ENCODE data around the gene CSE1L.
A peak's percentile ranks its signal among the peaks of the same experiment; 100 is the strongest.
"Not testable (repeated sequence)": the region's sequence is repeated elsewhere in the genome, so short reads cannot be mapped to it uniquely, and the experiment has no call there.

CSE1L gene, protein sequence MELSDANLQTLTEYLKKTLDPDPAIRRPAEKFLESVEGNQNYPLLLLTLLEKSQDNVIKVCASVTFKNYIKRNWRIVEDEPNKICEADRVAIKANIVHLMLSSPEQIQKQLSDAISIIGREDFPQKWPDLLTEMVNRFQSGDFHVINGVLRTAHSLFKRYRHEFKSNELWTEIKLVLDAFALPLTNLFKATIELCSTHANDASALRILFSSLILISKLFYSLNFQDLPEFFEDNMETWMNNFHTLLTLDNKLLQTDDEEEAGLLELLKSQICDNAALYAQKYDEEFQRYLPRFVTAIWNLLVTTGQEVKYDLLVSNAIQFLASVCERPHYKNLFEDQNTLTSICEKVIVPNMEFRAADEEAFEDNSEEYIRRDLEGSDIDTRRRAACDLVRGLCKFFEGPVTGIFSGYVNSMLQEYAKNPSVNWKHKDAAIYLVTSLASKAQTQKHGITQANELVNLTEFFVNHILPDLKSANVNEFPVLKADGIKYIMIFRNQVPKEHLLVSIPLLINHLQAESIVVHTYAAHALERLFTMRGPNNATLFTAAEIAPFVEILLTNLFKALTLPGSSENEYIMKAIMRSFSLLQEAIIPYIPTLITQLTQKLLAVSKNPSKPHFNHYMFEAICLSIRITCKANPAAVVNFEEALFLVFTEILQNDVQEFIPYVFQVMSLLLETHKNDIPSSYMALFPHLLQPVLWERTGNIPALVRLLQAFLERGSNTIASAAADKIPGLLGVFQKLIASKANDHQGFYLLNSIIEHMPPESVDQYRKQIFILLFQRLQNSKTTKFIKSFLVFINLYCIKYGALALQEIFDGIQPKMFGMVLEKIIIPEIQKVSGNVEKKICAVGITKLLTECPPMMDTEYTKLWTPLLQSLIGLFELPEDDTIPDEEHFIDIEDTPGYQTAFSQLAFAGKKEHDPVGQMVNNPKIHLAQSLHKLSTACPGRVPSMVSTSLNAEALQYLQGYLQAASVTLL

DNA sequence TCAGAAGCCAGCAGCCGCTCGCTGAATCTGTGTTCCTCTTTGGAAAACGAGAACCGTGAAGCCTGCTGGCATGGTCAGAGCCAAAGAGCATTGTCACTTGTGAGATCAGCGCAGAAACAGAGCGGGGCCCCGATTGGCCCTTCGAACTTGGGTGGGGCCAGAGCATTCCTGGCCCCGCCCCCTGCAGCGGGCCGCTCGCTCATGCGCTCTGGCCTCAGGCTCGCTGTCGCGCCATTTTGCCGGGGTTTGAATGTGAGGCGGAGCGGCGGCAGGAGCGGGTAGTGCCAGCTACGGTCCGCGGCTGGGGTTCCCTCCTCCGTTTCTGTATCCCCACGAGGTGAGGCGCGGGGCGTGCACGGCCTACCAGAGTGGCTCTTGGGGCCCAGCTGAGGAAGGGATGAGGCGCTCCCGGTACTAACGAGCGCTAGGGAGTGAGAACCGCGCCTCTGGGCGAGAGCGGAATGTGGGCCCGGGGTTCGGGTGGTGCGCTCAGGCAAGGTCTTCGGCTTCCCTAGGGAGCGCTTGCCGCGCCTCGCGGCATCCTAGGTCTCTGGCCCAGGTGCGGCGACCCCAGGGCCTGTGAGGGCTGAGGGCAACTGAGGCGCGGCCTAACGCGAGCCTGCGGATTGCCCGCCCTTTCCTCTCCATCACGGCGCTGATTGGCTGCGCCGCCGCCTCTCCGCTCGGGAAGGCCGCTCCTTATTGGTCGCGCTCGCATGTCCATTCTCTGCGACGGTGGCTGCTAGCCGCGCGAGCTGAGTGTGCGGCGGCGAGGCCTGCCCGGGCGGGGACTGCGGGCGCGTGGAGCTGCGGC, at the start of gene CSE1L:
TSS of gene CSE1L (plus strand) at position 226 of the 814 bp plus-strand sequence. CDS start 12,152 bp downstream, outside the sequence.
- peak; percentile 92 for DNase-seq (ENCODE audit: low read depth)

DNA sequence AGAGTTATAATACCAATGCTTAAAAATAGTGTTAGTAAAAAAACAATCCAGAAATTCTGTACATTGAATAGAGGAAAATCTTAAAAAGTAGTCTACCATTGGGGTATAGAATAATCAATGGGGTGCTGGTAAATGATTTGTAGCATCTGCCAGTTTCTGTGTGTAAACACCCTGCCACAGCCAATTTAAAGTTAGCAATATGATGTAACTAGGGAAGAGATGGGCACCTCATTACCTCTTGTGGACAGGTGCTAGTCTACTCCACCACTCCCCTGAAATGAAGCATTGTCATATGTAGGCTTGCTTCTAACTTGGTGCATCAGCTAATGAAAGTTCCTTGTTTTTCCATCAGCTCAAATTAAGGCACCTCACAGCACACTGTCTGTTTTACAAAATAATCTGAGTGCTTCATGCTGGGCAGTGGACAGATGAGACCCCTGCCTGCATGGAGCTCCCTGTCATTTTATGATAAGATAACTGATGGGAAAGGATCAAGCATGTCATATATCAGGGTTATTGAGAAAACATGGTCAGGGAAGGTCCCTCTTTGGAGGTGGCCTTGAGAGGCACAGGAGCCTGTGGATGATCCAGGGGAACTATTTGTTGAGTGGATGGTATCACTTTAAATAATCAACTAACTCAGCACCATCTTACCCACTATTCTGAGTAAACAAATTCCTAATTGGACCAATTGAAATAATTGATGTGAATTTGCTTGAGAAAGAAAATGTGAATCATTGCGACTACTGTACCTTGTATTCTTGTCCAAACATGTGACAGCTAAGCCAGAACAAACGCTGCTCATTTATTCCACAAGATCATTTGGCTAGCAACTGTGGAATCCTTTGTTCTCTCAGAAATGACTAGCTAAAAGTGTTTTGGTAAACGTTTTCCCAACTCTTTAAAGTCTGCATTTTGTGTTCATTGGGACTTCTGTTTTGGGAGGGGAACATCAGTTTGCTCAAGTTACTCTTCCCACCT, 45.9 kb upstream of the CSE1L start:
- no peak for DNase-seq (ENCODE audit: low read depth)

DNA sequence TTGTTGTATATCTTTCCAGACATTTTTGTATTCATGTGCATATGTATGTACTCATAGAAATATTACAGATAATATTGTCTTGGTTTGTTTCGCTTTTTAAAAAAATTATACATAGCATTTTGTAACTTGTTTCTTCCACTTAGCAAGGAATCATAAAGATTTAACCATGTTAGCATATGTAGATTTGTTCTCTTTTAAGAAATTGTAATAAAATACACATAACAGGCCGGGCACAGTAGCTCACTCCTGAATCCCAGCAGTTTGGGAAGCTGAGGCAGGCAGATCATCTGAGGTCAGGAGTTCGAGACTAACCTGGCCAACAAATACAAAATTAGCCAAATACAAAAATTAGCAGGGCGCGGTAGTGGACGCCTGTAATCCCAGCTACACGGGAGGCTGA, 44.4 kb upstream of the CSE1L start:
- no peak for DNase-seq (ENCODE audit: low read depth)

DNA sequence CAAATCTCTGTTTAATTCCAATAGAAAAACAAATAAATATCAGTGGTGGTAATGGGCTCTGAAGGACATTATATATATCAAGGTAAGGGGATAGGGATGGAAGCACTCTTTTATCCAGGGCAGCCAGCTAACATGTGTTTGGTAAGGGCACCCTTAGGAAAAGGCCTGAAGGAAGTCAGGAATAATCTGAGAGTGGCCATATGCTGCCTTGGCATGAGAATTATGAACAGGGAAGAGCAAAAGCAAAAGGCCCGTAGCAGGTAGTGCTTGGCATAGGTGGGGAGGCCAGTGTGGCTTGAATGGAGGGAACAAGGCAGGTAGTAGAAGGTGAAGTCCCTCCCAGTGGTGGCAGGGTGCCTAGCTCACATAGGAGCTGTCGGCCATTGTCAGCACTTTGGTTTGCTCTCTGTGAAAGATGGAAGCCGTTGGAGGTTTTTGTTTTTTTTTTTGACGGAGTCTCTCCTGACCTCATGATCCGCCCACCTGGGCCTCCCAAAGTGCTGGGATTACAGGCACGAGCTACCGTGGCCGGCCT, 39.6 kb upstream of the CSE1L start:
- DNase-seq (ENCODE audit: low read depth): no peak

DNA sequence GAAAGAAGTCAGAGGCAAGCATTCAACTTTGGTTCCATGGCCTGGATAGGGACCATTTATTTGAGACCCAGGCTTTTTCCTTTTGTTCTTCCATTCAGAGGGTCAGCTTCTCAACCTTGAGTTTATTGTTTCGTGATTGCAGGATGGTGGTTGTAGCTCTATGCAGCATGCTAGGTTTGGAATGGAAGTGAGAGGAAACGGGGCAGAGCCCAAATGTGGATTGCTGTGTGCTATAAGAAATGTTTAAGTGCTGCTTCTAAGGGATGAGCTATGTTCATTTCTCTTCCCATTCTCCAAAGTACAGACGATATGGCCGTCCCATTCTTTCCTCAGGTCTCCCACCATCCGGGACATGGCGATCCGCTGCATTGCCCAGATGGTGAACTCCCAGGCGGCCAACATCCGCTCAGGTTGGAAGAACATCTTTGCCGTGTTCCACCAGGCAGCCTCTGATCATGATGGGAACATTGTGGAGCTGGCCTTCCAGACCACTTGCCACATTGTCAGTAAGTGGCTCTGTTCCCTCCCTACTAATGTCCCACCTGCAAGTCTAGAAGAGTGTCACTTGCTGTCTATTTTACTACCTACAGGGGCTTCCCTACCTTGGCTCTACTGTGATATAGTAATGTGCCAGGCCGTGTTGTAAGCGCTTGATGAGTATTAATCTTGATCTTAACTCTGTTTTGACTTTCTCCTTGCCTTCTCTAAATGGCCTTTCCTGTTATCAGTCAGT, 36.0 kb upstream of the CSE1L start:
- no peak for DNase-seq (ENCODE audit: low read depth)

DNA sequence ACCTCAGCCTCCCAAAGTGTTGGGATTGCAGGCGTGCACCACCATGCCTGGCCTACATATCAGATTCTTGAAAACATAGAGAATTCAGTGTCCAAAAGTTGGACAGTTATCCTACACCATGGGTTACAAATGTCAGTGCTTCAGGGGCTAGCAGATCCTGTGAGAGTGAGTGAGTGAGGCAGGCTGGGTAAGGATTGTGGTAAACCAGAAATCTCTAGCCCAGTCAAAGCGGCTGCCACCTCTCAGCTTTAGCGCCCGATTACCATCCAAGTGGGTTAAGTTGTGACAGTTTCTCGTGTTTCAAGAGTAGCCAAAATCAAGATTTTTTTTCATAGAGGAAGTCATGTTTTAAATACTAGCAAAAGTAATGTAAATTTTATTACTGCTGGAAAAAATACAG, 21.9 kb upstream of the CSE1L start:
- no peak for DNase-seq (ENCODE audit: low read depth)

DNA sequence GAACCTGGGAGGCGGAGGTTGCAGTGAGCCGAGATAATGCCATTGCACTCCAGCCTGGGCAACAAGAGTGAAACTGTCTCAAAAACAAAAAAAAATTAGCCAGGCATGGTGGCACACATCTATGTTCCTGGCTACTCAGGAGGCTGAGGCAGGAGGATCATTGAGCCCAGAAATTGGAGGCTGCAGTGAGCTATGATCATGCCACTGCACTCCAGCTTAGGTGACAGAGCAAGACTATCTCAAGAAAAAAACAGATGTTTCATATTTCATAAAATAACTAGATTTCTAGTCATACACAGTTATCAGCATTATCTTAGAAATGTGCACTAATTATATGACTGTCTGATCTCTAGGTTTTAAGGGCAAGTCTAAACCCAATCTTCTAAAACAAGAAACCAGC, 17.9 kb upstream of the CSE1L start:
- not testable (repeated sequence) for DNase-seq (ENCODE audit: low read depth)

DNA sequence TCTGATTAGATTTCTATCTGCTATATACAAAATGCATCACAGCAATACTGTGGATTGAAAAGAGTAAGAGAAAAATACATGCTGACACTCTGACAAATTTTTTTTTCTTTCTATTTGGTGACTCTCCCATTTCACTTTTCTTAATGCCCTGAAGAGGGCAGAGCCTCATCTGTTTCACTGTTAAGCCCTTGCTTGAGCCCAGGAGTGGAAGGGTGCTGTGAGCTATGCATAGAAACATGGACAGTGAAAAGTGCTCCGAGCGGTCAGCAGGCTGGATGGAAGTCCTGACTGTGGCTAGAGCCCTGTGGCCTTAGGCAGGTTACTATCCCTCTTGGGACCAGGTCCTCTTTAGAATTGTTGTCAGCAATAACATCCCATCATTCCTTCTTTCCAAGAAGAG, 17.4 kb upstream of the CSE1L start:
- DNase-seq (ENCODE audit: low read depth): no peak

DNA sequence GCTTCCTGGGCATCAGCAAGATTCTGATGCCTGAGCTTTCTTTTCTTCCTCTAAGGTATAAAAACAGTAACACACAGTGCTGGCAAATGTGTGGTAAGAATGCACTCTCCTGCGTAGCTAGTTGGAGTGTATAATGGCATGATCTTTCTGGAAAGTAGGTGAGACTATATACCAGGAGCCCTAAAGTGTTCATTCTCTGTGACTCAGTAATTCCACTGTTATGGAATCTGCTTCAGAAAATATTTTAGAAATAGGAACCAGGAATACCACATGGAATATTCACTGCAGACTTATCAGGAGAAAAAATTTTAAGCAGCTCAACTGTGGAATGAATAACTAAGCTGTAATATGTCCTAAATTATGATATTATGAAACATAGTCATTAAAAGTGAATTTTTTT, 16.9 kb upstream of the CSE1L start:
- DNase-seq (ENCODE audit: low read depth): no peak

DNA sequence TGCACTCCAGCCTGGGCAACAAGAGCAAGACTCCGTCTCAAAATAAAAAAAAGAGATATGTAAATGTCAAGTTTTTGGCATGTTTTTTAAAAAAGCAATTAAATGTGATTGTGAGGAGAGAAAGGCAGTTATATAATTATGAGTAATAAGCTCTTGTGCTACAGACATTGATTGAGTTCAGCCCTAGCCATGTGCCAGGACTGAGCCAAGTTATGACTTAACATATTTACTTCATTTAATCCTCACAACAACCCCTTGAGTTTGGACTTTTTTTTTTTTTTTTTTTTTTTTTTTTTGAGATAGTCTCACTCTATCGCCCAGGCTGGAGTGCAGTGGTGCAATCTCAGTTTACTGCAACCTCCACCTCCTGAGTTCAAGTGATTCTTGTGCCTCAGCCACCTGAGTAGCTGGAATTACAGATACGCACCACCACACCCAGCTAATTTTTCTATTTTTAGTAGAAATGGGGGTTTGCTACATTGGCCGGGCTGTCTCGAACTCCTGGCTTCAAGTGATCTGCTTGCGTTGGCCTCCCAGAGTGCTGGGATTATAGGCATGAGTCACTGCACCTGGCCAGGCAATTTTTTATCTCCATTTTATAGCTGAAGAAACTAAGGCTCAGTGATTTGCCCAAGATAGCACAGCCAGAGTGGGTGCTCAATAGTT, 15.0 kb upstream of the CSE1L start:
- DNase-seq (ENCODE audit: low read depth): no peak

DNA sequence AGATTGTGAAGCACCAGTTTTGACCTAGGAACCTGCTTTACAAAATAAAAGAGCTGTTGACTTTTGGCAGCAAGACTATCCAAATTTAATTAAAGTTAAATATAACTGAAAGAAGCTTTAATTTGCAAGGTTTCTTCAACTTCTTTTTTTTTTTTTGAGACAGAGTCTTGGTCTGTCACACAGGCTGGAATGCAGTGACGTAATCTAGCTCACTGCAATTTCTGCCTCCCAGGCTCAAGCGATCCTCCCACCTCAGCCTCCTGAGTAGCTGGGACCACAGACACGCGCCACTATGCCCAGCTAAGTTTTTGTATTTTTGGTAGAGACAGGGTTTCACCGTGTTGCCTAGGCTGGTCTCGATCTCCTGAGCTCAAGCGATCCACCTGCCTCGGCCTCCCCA, 13.7 kb upstream of the CSE1L start:
- DNase-seq (ENCODE audit: low read depth): no peak

DNA sequence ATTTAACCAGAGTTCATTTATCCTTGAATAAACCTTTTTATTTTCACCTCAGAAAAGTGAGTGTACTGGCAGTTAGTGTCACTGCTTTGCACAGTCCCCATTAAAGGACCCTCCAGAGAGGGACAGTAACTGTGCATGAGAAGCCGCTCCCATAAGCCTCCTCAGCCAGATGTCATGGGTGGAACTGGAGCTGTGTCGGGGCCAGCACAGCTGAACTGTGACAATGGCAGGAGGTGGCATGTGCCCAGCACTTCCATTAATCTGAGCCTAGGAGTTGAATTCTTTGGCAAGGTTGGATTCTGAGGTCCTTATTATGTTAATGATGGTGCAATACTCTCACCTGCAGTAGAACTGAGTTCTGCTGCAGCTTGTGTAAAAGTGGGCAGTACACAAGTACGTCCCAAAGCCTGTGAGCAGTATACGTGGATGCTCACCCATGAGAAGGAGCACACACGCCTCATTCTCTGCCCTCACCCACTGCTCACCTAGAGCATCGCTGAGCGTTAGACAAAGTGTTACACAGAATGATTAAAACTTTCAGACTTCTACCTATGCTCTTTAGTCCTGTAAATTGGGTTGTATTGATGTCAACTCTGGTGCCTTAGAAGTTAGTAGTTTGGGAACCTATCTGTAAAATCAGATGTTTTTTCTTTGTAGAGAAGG, 11.9 kb upstream of the CSE1L start:
- no peak for DNase-seq (ENCODE audit: low read depth)

DNA sequence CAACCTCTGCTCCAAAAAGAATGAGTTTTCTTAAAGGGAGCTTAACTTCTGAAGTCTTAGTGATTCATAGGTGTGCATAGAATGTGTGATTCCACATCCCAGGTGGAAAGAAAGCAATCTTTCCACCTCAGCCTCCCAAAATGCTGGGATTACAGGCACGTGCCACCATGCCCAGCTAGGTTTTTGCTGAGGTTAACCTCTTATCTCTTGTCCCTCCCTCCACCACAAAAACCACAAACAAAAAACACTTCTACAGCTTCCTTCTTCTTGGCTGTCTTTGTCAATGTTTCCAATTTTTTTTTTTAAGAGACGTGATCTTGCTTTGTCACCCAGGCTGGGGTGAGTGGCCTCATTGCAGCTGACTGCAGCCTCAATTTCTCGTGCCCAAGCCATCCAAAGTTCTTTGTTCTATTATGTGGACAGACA, 8.1 kb upstream of the CSE1L start:
- DNase-seq (ENCODE audit: low read depth): no peak

DNA sequence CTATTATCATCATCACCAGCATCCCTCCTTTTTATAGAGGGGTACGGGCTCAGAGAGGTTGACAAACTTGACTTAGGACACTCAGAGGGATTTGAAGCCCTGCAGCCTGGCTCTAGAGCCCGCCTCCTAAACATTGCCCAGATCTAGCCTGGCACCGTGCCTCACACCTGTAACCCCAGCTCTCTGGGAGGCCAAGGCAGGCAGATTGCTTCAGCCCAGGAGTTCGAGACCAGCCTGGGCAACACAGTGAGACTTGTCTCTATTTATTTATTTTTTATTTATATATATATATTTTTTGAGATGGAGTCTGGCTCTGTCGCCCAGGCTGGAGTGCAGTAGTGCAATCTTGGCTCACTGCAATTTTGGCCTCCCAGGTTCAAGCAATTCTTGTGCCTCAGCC, 6.3 kb upstream of the CSE1L start:
- no peak for DNase-seq (ENCODE audit: low read depth)

DNA sequence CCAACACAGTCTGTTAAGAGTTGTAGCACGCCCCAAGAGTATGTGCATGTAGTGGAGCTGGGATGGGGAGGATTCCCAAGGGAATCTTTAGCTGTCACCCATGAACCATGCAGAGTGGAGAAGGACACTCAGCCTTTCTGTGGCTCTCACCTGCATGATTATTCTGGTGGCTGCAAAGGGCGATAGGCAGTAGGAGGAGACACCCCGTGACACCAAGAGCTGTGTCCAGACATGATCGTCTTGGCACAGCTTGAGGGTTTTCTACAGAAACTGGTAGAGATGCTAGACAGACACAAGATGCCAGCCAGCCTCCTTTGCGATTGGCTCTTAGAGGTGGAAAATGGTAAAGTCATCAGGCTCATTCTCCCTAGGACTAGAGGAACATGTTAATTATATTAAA, 3.1 kb upstream of the CSE1L start:
- DNase-seq (ENCODE audit: low read depth): no peak

DNA sequence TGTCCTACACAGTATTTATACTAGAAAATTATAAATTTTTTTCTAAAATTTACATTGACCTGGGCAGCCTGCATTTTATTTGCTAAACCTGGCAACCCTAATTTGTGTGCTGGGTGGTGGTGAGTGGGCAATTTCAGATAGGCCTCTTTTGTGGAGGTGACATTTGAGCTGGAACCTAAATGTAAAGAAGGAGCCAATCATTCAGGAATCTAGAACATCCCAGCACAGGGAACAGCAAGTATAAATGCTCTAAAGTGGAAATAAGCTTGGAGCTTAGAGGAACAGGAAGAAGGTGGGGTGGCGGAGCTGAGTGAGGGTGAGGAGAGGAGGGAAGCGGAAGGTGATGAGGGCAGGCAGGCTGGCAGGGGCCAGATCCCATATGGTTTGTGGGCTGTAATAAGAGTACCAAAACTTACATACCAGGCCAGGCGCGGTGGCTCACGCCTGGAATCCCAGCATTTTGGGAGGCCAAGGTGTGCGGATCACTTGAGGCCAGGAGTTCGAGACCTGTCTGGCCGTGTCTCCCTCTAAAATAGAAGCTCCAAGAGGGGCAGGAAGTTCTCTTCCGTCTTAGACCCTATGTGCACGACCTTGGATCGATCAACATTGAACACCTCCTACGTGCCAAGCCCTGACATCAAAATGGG, 549 bp upstream of the CSE1L start:
- no peak for DNase-seq (ENCODE audit: low read depth)

DNA sequence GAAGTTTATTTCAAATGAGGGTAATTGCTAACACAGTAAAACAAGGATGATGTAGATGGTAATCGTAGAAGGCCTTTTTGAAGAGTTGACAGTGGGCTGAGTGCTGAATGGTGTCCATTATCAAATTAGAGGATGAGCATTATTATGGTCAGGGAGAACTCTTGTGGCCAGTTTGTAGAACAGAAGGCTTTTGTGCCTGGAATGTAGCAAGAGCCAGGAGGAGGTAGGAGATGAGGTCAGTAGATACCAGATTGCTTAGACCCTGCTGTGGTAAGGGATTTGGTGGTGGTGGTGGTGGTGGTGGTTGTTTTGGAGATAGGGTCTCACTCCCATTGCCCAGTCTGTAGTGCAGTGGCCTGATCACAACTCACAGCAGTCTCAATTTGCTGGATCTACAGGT, 6.2 kb downstream of the CSE1L start:
- DNase-seq (ENCODE audit: low read depth): no peak

DNA sequence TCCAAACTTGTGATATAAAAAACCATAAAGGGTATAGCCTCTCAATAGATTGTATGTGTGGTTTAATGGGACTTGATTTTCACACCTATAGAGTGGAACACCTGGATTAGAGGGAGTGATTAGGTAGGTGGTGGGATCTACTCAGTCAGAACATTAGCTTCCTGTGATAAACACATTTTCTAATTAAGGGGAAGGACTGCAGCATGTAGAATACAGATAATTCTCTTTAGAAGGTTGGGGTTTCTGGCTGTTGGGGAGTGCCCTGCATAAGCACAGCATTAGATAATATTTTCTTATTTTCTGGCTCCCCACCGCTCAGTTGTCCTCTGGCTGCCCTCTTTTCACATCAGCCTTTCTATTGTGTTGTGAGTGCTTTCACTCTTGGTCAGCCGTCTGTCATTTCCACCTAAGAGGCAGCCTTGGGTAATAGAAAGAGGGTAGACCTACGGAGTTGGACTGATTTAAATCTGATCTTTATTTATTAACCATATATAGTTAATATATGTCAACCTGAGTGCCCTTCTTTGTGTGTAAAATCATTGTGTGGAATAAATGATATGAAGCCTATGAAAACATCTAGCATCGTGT, 8.0 kb downstream of the CSE1L start:
- no peak for DNase-seq (ENCODE audit: low read depth)
